Spinal cord (tissue), 10 donors: ENCODE results near the gene GRAMD1C. TPM values are rescaled to one million over a fixed set of nuclear protein-coding genes. Genes with fewer than 3 reads are reported as not detected.
A peak's percentile ranks its signal among the peaks of the same experiment; 100 is the strongest.

Experiments
- DNase-seq, 6 donors: peaks; one replicate each; pipeline versions ENCODE4 v3.0.0 to v3.0.0-alpha.2; 2013 to 2015; ENCODE audit warnings: low spot score in 6 of 6, low read depth in 4 of 6
- H3K27ac ChIP-seq: one replicate; pipeline ENCODE4 v1.5.1; 2013; ENCODE audit warnings: low read depth, low read length, control low read depth
- H3K27me3 ChIP-seq: one replicate; pipeline ENCODE4 v1.6.1; 2013; ENCODE audit warnings: low read length; ENCODE audit not compliant: control insufficient read depth, insufficient read depth
- H3K36me3 ChIP-seq: one replicate; pipeline ENCODE4 v1.6.1; 2013; ENCODE audit warnings: low read length; ENCODE audit not compliant: control insufficient read depth, insufficient read depth
- H3K4me1 ChIP-seq: one replicate; pipeline ENCODE4 v1.6.1; 2013; ENCODE audit warnings: low read length; ENCODE audit not compliant: control insufficient read depth, insufficient read depth
- H3K4me3 ChIP-seq: one replicate; pipeline ENCODE4 v1.5.1; 2013; ENCODE audit warnings: low read depth, low read length, control low read depth
- H3K9me3 ChIP-seq: one replicate; pipeline ENCODE4 v1.6.1; 2013; ENCODE audit warnings: low read length; ENCODE audit not compliant: control insufficient read depth, insufficient read depth
- WGBS: methylation state at CpG from one replicate; pipeline ENCODE4 v1.1.5; 2013; ENCODE audit warnings: missing lambda C conversion rate; ENCODE audit not compliant: insufficient coverage; 5-methylcytosine and 5-hydroxymethylcytosine counted together
- polyA plus RNA-seq, 2 donors: library from polyadenylated mRNA; unstranded; fragments of 120-200 nt; gene quantifications; one replicate each; pipeline ENCODE4 v1.2.1, GENCODE V29; 2013; ENCODE audit not compliant: insufficient read length in 2 of 2
- total RNA-seq, 2 donors: library from RNA; depleted of rRNA in 1 of 2; stranded (reverse); fragments of 120-200 nt in 1 of 2; fragments of >200 nt in 1 of 2; gene quantifications; one replicate each; pipeline versions ENCODE4 v1.2.3 to v1.2.4, GENCODE V29; 2013 to 2014
- donor health status: healthy.

GRAMD1C gene
- total and polyA plus RNA-seq, 4 donors, result 10.5 to 21.3 (median 15.4) TPM

GRCh38 chr3:113828600-113828999, 10.0 kb upstream of the GRAMD1C start:
- Histone ChIP-seq H3K36me3 (no peaks in the 10 kb centered on the region), H3K4me1 (no peaks in the 10 kb centered on the region), H3K4me3 (no peak overlapping the region), H3K27me3 (no peaks in the 10 kb centered on the region), H3K27ac (no peak overlapping the region), H3K9me3 (peaks cover 2% of the 10 kb centered on the region)
- 96% methylated on average over 1 of the region's 1 CpG for WGBS
- DNase-seq, result no peak

- no peak overlapping the region for H3K4me3 ChIP-seq
- H3K27ac ChIP-seq, result no peak overlapping the region
- 91% methylated on average over 7 of the region's 10 CpGs for WGBS
- H3K4me1 ChIP-seq, result no peaks in the 10 kb centered on the region
- no peaks in the 10 kb centered on the region for H3K36me3 ChIP-seq
- DNase-seq, result no peak
- peaks cover 2% of the 10 kb centered on the region for H3K9me3 ChIP-seq
- no peaks in the 10 kb centered on the region for H3K27me3 ChIP-seq
Observed at GRCh38 chr3:113829576-113830354, 8.8 kb upstream of the GRAMD1C start.

- H3K36me3 ChIP-seq, result no peaks in the 10 kb centered on the region
- no peak overlapping the region for H3K27ac ChIP-seq
- H3K4me1 ChIP-seq, result no peaks in the 10 kb centered on the region
- H3K9me3 ChIP-seq, result peaks cover 2% of the 10 kb centered on the region
- no peak overlapping the region for H3K4me3 ChIP-seq
- DNase-seq, result no peak
- no peaks in the 10 kb centered on the region for H3K27me3 ChIP-seq
- WGBS, result no CpG with 5 or more reads among the region's 1 CpG
Observed at GRCh38 chr3:113831103-113831355, 7.6 kb upstream of the GRAMD1C start.

GRCh38 chr3:113832477-113833164, 6.0 kb upstream of the GRAMD1C start:
- H3K4me1 ChIP-seq, result no peaks in the 10 kb centered on the region
- no peak for DNase-seq
- peaks cover 2% of the 10 kb centered on the region for H3K9me3 ChIP-seq
- H3K36me3 ChIP-seq, result no peaks in the 10 kb centered on the region
- H3K27ac ChIP-seq, result no peak overlapping the region
- H3K27me3 ChIP-seq, result no peaks in the 10 kb centered on the region
- H3K4me3 ChIP-seq, result no peak overlapping the region
- 71% methylated on average over 1 of the region's 5 CpGs for WGBS

- Histone ChIP-seq H3K36me3 (no peaks in the 10 kb centered on the region), H3K4me3 (no peak overlapping the region), H3K27me3 (no peaks in the 10 kb centered on the region), H3K9me3 (peaks cover 2% of the 10 kb centered on the region), H3K27ac (no peak overlapping the region), H3K4me1 (peaks cover 4% of the 10 kb centered on the region)
- no peak for DNase-seq
Observed at GRCh38 chr3:113834983-113835382, 3.6 kb upstream of the GRAMD1C start.

GRCh38 chr3:113839551-113839950, 963 bp downstream of the GRAMD1C start:
- no peaks in the 10 kb centered on the region for H3K9me3 ChIP-seq
- peak overlapping the region; percentile 65 for H3K4me3 ChIP-seq
- H3K27me3 ChIP-seq, result no peaks in the 10 kb centered on the region
- H3K27ac ChIP-seq, result no peak overlapping the region
- no peak for DNase-seq
- no CpG with 5 or more reads among the region's 2 CpGs for WGBS
- H3K36me3 ChIP-seq, result no peaks in the 10 kb centered on the region
- peaks cover 4% of the 10 kb centered on the region for H3K4me1 ChIP-seq

GRCh38 chr3:113844622-113845222, 6.1 kb downstream of the GRAMD1C start:
- DNase-seq, result peak in 5 of 6 donors; percentile 40 to 88 (median 47)
- H3K27ac ChIP-seq, result no peak overlapping the region
- no CpG with 5 or more reads among the region's 4 CpGs for WGBS
- H3K9me3 ChIP-seq, result no peaks in the 10 kb centered on the region
- H3K4me1 ChIP-seq, result no peaks in the 10 kb centered on the region
- H3K4me3 ChIP-seq, result no peak overlapping the region
- no peaks in the 10 kb centered on the region for H3K27me3 ChIP-seq
- no peaks in the 10 kb centered on the region for H3K36me3 ChIP-seq

GRCh38 chr3:113847247-113847646, 8.7 kb downstream of the GRAMD1C start:
- Histone ChIP-seq H3K4me1 (no peaks in the 10 kb centered on the region), H3K27ac (no peak overlapping the region), H3K9me3 (no peaks in the 10 kb centered on the region), H3K27me3 (no peaks in the 10 kb centered on the region), H3K4me3 (no peak overlapping the region), H3K36me3 (no peaks in the 10 kb centered on the region)
- DNase-seq, result no peak

GRCh38 chr3:113847664-113848461, 9.3 kb downstream of the GRAMD1C start:
- Histone ChIP-seq H3K4me3 (no peak overlapping the region), H3K9me3 (no peaks in the 10 kb centered on the region), H3K4me1 (no peaks in the 10 kb centered on the region), H3K27ac (no peak overlapping the region), H3K27me3 (no peaks in the 10 kb centered on the region), H3K36me3 (no peaks in the 10 kb centered on the region)
- WGBS, result no CpG with 5 or more reads among the region's 2 CpGs
- no peak for DNase-seq
